Activated CD4-positive, alpha-beta T cell treated with anti-CD3 and anti-CD28 coated beads, Interleukin-2, amount 50 U/mL, for 24 hours (primary cell): Measurements from ENCODE around the gene ADCYAP1.
"Not testable (repeated sequence)": the region's sequence is repeated elsewhere in the genome, so short reads cannot be mapped to it uniquely, and the experiment has no call there.

ENCODE experiments used
- DNase-seq, 2 donors: peaks; one replicate each; pipeline ENCODE4 v3.0.0-alpha.2; 2020; ENCODE audit warnings: low read depth in 1 of 2, low spot score in 1 of 2

ADCYAP1 gene

DNA sequence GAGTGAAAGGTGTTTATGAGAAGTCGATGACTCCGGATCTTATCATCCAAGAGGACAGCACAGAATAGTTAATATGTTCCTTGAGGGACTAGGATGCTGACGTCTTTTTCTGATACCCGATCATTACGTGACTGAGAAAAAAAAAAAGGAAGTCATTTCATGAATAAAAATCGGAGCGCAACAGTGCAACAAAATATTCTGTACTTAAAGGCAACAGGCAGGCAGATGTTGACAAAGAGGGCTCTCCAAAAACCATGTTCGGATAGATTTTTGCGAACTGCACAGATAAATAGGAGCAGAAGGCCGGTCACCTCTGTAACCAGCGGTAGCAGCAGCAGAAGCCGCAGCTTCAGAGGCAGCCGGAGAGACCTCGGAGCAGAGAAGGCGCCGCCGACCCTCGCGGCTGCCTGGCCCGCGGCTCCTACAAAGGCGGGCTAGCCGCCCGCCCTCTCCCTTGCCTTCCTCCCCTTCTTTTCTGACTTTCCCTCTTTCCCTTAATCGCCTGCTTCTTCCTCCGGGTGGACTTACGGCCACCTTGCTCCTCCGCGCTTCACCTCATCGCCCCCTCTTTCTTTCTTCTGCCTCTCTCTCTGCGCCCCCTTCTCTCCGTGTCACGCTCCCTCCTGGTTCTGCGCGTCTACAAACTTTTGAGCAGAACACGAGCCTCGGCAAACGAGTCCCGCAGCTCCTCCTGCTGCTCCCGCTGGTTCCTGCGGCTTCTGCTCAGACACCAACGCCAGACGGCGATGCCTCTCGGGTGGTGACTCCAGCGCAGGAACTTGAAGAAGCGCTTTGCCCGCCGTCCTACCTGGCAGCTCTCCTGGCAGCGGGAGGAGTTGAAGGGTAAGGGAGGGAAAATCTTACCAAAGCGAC, at the start of gene ADCYAP1:
Gene ADCYAP1 (plus strand): TSS at position 654 of the 873 bp plus-strand sequence. CDS start 516 bp downstream, outside the sequence.
- no peak for DNase-seq

DNA sequence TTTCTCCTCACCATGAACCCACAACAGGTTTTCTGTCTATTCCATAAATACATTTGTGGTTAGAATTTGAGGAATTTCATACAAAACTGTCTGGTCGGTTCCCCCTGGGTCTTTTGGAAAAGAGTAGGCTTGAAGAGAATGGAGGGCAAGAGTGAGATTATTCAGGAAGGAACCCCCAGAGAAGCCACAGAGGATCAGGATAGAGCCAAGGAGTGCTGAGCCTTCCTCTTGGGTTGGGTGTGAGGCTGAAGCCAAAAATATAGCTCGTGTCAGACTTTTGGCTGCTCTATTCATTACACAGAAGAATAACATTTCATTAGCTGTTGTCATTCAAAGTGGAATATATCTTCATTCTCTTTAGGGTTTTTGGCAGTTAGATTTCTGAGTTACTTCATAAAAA, 46.7 kb upstream of the ADCYAP1 start:
- DNase-seq, result no peak

DNA sequence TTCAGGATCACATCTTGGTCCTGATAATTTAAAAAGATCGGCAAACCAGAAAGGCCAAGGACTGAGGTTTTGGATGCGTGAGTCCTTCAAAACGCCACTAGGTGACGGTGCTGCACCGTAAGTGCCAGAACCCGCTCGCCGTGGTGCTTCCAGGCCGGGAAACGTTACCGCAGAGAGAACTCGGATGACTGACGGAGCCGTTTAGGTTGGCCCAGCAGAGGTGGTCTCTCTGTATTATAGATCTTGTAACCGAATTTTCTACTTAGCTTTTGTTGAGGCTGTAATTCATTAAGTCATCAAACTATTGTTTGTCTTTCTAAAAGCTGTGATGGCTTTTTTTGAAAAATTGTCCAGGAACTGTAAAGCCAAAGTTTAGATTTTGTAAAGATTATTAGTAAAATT, 39.8 kb upstream of the ADCYAP1 start:
- DNase-seq, result peak; percentile 32 to 46

DNA sequence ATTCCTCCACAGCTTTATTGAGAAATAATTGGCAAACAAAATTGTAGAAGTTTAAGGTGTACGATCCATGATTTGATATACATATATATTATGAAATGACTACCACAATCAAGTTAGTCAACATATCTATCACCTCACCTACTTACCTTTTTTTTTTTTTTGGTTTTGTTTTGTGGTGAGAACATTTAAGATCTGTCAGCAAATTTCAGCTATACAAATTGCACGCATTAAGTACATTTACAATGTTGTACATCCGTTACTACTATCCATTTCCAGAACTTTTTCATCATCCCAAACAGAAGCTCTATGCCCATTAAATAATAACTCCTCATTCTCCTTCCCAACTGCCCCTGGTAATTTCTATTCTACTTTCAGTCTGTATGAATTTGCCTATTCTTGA, 37.4 kb upstream of the ADCYAP1 start:
- DNase-seq, result no peak

DNA sequence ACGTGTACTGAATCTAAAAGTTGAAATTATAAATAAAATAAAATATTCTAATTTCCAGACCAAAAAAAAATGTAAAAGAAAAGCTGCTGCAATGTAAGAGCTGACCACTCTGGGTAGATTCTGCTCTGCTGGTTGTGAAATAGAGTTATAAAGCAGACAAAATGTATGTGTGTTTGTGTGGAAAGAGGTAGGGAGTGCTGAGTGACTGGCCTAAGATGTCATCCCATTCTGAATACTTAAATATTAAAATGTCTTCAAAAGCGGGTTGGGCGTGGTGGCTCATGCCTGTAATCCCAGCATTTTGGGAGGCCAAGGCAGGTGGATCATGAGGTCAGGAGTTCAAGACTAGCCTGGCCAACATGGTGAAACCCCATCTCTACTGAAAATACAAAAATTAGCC, 31.2 kb upstream of the ADCYAP1 start:
- DNase-seq, result not testable (repeated sequence)

DNA sequence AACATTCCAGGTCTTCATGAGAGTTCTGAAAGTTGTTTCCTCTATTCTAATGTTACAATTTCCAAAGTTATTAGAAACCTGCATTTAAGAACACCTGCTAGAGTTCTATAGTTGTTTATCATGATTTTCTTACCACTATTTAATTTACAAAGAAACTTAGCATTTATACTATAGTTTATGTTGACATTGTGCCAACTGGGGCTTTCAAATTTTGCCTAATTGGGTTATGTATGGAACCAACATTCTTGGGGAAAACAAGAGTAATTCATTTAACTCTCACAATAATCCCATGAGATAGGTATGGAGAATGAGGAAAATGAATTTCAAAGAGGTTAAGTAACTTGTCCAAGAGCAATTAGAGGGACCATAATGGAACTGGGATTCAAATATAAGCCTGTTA, 28.8 kb upstream of the ADCYAP1 start:
- DNase-seq, result no peak

DNA sequence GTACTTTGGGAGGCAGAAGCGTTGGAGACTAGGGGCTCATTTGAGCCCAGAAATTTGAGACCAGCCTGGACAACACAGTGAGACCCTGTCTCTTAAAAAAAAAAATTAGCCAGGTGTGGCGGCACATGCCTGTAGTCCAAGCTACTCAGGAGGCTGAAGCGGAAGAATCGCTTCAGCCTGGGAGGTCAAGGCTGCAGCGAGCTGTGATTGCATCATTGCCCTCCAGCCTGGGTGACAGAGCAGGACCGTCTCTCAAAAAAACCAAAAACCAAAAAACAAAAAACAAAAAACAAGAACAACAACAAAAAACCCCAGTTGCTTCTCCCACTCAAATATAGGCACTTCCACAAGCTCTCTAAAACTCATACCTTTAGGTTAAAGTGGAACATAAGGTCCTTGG, 27.4 kb upstream of the ADCYAP1 start:
- no peak for DNase-seq

DNA sequence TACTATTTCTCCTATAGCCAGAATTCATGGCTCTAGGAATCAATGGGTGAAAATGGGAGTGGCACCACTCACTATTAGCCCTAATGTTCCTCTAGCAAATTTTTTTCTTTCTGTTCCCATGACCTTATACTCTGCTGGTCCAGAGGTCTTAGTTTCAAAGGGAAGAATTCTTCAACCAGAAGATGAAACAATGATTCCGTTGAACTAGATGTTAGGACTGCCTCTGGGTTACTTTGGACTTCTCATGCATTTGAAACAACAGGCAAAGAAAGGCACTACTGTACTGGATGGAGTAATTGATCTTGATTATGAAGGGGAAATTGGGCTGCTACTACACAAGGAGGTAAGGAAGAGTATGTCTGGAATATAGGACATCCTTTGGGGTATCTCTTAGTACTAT, 18.6 kb upstream of the ADCYAP1 start:
- no peak for DNase-seq

DNA sequence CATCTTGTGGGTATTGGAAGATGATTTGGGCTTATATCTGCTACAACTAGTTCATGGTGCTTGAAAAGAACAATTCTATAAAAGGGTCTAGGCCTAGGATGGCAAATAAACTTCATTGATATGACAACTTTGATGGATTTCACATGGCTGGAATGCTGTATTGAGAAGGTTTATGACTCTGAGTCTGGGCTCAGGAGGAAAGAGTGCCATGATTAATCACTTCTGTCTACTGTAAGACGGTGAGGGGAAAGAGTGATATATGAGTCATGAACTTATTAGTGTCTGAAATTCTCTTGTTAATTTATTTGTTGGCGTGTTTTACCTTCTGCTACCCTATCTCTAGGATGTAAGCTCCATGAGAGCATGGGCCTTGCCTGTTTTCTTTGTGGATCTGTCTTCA, 17.0 kb upstream of the ADCYAP1 start:
- no peak for DNase-seq

DNA sequence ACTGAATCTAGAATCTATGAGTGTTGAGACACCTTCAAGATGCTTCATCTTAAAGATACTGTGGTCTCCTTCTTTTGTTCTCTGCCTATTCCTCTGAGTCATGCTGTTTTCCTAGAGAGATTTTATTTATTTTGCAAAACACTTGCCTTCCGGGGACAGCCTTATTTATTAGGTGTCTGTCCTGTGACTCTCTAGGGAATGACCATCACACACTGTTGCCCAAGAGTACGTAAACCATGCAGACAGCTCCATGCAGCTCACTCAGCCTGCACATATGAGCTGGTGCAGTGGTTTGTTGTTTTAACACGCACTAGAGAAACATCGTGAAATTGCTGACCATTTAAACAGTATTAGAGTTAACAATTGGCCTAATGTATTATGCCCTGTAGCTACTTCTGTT, 12.4 kb upstream of the ADCYAP1 start:
- no peak for DNase-seq

DNA sequence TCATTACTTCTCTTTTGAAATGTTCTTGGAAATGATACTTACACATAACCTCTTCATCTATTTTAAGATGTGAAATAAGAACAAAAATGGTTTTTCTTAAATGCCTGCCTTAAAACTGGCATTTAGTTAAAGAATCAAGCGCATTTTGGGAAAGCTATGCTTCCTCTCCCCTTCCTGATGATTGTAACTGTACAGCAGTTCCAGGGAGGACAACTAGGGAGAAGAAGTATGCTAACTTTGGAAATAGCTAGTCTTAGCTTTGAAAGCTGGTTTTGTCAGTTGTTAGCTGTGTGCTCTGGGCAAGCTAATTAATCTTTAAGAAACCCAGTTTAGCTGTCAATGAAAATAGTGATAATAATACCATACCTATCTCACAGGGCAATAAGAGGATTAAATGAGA, 8.4 kb upstream of the ADCYAP1 start:
- no peak for DNase-seq

DNA sequence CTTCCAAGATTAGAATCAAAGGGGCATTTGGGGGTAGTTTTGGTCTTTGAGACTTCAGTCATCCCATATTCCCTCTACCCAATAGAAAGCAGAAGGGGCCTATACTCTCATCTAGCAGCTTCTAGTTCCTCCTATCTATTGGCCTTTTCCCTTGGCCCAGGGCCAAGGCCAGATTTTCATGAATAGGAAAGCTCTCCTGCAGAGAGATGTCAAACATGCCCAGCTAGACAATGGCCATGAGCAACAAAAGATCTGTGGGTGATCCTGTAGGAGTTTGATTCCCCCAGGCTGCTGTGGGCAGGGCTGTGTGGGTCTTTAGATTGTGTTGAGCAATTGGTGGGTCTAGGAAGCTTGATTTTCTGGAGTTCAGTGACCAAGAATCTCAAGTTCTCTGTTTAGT, 2.9 kb upstream of the ADCYAP1 start:
- no peak for DNase-seq

DNA sequence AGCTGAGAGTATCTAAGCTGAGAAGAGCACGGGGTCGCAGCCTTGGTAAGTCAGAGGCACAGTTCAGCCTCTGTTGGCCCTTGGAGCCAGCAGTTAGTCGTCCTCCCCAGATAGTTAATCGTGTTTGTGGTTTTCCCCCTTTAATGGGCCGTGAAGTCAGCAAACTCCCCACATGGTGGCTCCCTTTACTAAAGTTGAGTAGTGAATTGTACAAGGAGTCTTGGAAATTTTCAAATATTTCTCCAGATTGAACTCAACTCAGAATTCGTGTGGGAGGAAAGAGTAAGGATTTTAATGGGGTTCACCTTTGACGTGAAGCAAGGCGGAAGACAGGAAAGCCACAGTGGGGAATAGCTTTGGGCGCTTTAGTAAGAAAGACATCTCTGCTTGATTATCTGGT, 2.4 kb upstream of the ADCYAP1 start:
- no peak for DNase-seq

DNA sequence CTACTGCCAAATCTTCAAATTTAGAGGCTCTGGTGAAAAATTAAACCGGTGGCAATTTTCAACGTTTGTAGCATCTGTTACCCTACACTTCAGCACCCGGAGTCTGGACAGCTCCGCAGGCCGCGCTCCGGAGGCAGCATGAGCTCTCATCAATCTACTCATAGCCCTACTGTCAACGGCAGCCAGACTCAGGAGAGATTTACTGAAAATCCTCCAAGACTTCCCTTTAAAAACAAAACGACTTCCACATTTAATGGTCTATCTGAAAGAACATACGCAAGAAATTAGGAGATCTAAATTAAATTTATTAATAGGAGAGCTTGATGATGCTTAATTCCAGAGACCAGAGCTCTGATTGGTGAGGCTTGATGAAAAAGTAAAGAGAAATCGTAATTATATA, 970 bp upstream of the ADCYAP1 start:
- DNase-seq, result peak in 1 of 2 donors; percentile 17

DNA sequence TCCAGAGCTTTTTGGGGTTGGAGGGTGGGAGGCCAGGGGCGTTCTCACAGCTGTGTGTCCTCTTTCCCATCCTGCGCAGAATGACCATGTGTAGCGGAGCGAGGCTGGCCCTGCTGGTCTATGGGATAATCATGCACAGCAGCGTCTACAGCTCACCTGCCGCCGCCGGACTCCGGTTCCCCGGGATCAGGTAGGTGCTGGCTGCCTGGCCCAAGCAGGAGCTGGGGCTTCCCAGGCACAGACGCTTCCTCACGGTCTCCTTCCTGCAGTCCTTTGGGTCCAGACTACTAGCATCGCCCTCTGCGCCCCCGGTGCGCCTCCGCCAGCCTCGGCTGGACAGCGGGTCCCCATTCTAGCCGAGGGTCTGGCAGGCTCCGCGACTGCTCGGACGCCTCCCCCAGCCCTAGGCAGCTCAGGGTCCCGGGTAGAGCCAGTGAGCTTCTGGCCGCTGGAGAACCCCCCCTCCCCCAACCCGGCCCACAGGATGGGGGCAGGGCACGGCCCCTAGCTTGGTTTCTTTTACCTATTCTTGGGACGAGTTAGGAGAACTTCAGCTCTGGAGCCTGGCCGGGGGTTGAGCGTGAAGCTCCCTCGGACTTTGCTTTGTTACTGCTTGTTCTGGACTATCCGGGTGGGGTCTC, 756 bp downstream of the ADCYAP1 start:
- DNase-seq, result no peak

DNA sequence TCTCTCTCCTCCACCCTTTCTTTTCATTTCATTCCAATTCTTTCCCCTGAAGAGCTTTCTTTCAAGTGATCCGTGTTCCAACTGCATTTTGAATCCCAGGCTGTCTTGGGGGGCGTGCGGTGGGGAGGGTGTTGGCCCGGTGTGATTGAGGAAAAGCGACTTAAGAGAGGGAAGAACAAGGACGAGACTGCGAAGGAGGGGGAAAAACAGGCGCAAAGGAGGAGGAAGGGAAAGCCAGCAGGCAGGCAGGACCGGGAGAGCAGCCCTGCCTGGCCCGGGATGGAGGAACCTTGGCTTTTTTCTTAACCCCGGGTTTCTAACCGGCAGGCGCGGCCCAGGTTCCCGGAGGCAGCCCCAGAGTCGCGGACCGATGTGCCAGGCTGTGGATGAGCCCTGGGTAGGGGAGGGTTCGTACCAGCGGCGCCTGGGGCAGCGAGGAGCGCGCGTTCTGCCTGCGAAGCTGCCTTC, 1.3 kb downstream of the ADCYAP1 start:
- no peak for DNase-seq

DNA sequence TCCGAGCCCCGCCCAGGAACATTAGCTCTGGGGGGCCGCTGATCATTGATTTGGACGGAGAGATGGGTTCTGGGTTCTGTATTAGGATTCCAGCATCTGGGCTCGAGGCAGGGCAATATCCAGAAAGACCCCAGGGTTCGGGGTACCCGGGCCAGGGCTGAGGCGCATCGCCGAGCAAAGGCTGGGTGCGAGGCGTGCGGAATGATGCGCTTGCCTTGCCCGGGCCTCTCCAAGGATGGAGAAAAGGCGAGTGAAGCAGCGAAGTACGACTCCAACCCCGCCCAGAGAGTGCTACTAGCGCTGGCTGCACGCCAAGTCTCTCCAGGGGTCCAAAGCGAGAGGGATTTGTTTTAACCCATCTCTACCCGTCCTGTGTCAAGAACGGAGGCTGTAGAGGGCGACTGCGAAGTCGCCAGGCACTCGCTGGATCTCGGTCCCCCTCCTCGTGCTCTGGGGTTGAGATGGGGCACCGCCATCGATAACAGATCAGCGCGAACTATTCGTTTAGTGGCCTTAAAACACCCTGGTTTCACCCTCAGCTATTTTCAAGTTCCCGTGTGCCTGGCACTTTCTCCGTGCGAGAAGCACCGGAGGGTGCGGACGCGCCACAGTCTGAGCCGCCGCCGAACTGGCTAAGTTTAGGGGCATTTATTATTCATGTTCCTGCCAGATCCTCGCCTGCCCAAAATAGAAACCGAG, 1.9 kb downstream of the ADCYAP1 start:
- DNase-seq, result no peak

DNA sequence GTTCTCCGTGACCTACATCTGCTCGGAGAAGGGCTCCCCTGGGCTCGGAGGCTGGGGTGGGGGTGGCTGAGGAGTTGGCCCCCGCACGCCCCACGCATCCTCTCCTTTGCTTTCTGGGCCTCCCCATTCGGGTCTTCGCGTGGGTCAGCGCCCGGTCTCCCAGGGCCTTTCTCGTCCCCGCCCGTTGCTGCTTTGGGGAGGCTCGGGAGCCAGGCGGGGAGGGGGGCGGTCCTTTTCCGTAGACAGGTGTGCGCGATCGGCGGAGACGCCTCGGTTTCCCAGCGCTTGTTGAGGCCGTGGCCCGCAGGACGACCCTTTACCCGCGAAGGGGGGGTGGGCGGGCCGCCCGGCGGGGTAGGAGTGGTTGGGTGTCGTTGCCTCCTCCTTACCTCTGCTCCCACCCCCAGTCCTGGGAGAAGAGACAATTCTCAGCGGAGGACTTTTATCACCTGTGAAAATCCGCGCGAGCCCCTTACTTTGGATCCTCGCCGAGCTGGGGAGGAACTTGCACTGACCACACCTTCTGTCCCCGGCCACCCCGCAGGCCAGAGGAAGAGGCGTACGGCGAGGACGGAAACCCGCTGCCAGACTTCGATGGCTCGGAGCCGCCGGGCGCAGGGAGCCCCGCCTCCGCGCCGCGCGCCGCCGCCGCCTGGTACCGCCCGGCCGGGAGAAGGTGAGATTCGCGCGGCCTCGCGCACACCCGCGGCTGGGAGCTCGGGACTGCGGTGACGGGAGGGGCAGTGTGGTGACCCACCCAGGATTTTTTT, 2.6 kb downstream of the ADCYAP1 start:
- DNase-seq, result no peak

DNA sequence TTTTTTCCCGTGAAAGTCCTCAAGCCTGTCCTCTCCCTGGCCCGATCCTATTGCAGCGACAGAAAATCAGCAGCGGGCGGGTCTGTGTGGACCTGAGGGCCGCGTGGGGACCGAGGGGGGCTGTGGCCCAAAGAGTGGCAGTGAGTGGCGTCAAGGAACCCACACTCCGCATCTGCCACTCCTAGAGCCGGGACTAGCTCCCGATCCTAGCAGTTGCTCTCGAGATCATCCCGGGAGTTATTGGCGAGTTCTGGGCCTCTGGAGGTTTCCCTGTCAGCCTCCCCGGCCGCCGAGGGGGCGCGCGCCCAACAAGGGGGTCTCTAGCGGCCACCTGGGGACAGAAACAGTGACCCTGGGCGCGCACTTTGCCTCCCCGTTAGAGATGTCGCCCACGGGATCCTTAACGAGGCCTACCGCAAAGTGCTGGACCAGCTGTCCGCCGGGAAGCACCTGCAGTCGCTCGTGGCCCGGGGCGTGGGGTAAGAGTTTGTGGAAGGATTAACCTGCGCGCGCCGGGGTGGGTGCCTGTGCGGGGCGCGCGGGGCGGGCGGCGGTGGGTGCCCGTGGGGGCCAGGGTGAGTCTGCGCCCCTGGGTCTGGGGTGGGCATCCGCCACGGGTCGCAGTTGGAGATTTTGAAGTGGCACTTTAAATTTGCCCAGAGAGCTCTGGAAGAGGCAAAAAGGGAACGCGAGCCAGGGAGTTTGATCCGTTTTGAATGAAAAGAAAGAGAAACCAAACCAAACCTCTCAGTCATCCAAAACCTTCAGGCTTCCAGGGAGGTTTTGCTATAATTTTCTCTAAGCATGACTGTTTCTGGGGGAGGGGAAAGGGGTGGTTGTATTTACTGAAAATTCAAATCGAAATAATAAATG, 3.5 kb downstream of the ADCYAP1 start:
- no peak for DNase-seq
